Measurements from ENCODE around the gene MYL7.
"Not testable (repeated sequence)": the region's sequence is repeated elsewhere in the genome, so short reads cannot be mapped to it uniquely, and the experiment has no call there.

The MYL7 gene

DNA sequence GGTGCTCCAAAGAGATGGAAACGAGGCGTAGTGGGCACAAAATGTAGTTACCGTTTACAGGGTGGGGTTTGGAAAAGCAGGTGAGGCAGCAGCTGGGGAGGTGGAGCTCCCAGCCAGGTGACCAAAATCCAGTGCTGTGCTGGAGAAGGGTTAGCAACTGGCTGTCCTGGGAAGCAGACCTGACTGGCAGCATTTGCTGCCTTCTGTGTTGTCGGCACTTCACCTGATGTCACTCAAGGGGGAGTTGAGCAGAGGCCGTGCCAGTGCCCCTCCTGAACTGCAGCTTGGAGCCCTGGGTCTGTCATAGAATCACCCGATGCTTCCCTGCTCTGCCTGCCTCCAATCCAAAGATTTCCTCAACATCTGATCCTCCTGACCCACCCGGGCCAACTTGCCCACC lies 35.4 kb upstream of the MYL7 start:
- H3K9ac ChIP-seq (ENCODE audit: insufficient read length, low read depth): no peak overlapping the region
- TF ChIP-seq ZNF274 (IDR thresholded peaks at IDR 0.05; ENCODE audit: low read depth, low read length) (no peak), SUZ12 (IDR thresholded peaks at IDR 0.05; ENCODE audit: extremely low read depth, insufficient read depth, insufficient read length) (no peak), YY1 (IDR thresholded peaks at IDR 0.05; ENCODE audit: insufficient read depth, insufficient read length) (no peak)
- no peak for DNase-seq (ENCODE audit: low read depth, low spot score)
- H3K36me3 ChIP-seq (ENCODE audit: insufficient read depth, insufficient read length, low read length): no peaks in the 10 kb centered on the region
- no peaks in the 10 kb centered on the region; the same call in 1 of the 2 replicates for H3K9me3 ChIP-seq (ENCODE audit: insufficient read depth, low read length)
- H3K27me3 ChIP-seq (ENCODE audit: insufficient read depth, insufficient read length): peaks cover 5% of the 10 kb centered on the region
- H3K4me1 ChIP-seq (ENCODE audit: insufficient read depth, insufficient read length): peaks cover 12% of the 10 kb centered on the region
- no peak overlapping the region for H3K4me3 ChIP-seq (ENCODE audit: insufficient read length, low read depth)

DNA sequence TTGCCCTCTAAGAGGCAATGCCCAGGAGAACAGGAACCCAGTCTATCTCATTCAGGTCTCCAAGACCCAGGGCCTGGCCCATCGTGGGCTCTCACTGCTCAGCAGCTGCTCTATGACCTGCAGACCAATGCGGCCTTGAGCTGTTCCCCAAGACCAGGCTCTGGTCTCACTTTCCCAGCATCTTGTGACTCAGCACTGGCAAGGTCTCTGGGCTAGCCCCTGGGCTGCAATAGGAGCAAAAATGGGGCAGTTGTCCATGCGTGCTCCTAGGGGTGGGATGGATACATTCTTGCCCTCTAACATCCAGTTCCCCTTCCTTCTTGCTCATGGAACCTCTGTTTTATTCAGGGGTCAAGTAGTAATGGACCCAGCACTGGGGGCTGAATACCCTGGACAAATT lies 34.6 kb upstream of the MYL7 start:
- Histone ChIP-seq H3K36me3 (ENCODE audit: insufficient read depth, insufficient read length, low read length) (no peaks in the 10 kb centered on the region), H3K4me1 (ENCODE audit: insufficient read depth, insufficient read length) (peaks cover 12% of the 10 kb centered on the region), H3K27me3 (ENCODE audit: insufficient read depth, insufficient read length) (peaks cover 5% of the 10 kb centered on the region), H3K4me3 (ENCODE audit: insufficient read length, low read depth) (no peak overlapping the region), H3K9ac (ENCODE audit: insufficient read length, low read depth) (no peak overlapping the region), H3K9me3 (ENCODE audit: insufficient read depth, low read length) (no peaks in the 10 kb centered on the region)
- TF ChIP-seq YY1 (IDR thresholded peaks at IDR 0.05; ENCODE audit: insufficient read depth, insufficient read length) (no peak), SUZ12 (IDR thresholded peaks at IDR 0.05; ENCODE audit: extremely low read depth, insufficient read depth, insufficient read length) (no peak), ZNF274 (IDR thresholded peaks at IDR 0.05; ENCODE audit: low read depth, low read length) (no peak)
- DNase-seq (ENCODE audit: low read depth, low spot score): no peak

DNA sequence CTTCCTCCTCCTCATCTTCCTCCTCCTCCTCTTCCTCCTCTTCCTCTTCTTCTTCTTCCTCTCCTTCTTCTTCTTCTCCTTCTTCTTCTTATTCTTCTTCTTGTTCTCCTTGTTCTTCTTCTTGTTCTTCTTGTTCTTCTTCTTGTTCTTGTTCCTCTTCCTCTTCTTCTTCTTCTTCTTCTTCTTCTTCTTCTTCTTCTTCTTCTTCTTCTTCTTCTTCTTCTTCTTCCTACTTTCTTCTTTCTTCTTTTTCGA lies 33.5 kb upstream of the MYL7 start:
- not testable (repeated sequence) for H3K27me3 ChIP-seq (ENCODE audit: insufficient read depth, insufficient read length); H3K9ac ChIP-seq (ENCODE audit: insufficient read length, low read depth); DNase-seq (ENCODE audit: low read depth, low spot score); H3K9me3 ChIP-seq (ENCODE audit: insufficient read depth, low read length); H3K4me3 ChIP-seq (ENCODE audit: insufficient read length, low read depth); H3K36me3 ChIP-seq (ENCODE audit: insufficient read depth, insufficient read length, low read length)
- H3K4me1 ChIP-seq (ENCODE audit: insufficient read depth, insufficient read length): peaks cover 12% of the 10 kb centered on the region

DNA sequence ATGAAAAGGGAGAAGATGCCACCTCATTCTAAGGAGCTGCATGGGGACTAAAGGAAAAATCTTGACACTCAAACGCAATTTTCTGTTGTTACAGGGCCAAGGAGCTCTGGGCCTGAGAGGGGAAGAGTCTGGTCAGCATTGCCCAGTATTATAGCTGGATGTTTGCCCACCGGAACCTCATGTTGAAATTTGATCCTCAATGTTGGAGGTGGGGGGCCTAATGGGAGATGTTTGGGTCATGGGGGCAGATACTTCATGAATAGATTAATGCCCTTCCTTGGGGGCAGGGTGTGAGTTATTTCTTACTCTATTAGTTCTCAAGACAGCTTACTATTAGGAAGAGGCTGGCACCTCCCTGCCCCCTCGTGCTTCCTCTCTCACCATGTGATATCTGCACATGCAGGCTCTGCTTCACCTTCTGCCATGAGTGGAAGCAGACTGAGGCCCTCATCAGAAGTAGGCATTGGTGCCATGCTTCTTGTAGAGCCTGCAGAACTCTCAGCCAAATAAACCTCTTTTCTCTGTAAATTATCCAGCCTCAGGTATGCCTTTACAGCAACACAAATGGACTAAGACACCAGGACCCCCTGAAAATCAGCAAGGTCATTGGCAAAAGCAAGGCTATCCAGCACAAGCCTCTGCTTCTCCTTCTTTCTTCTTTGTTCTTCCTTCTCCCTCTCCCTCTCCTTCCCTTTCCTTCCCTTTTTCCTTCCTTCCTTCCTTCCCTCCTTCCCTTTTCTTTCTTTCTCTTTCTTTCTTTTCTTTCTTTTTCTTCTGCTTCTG lies 33.0 kb upstream of the MYL7 start:
- Histone ChIP-seq H3K27me3 (ENCODE audit: insufficient read depth, insufficient read length) (peaks cover 5% of the 10 kb centered on the region), H3K36me3 (ENCODE audit: insufficient read depth, insufficient read length, low read length) (no peaks in the 10 kb centered on the region), H3K4me1 (ENCODE audit: insufficient read depth, insufficient read length) (peaks cover 12% of the 10 kb centered on the region), H3K4me3 (ENCODE audit: insufficient read length, low read depth) (no peak overlapping the region), H3K9ac (ENCODE audit: insufficient read length, low read depth) (no peak overlapping the region), H3K9me3 (ENCODE audit: insufficient read depth, low read length) (no peaks in the 10 kb centered on the region)
- no peak for DNase-seq (ENCODE audit: low read depth, low spot score)
- TF ChIP-seq ZNF274 (IDR thresholded peaks at IDR 0.05; ENCODE audit: low read depth, low read length) (no peak), YY1 (IDR thresholded peaks at IDR 0.05; ENCODE audit: insufficient read depth, insufficient read length) (no peak), SUZ12 (IDR thresholded peaks at IDR 0.05; ENCODE audit: extremely low read depth, insufficient read depth, insufficient read length) (no peak)

DNA sequence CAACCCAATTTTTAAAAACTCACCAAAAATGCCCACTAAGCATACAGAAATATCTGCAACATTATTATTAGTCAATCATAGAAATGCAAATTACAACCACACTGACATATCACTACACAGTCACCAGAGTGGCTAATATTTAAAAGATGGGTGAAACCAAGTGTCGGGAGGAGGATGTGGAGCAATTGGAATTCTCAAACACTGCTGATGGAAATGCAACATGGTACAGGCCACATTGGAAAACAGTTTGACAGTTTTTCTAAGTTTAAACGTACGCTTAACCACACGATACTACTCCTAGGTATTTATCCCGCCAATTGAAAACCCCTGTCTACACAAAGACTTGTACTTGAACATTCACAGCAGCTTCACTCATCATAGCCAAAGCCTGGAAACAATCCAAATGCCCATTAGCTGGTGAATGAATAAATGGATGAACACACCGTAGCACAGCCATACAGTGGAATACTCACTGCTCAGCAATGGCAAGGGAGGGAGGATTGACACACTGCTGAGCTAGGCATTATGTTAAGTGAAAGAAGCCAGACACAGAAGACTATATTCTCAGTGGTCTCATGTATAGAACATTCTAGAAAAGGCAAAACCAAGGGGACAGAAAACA lies 31.8 kb upstream of the MYL7 start:
- Histone ChIP-seq H3K36me3 (ENCODE audit: insufficient read depth, insufficient read length, low read length) (no peaks in the 10 kb centered on the region), H3K27me3 (ENCODE audit: insufficient read depth, insufficient read length) (peaks cover 5% of the 10 kb centered on the region), H3K9ac (ENCODE audit: insufficient read length, low read depth) (no peak overlapping the region), H3K4me1 (ENCODE audit: insufficient read depth, insufficient read length) (peaks cover 6% of the 10 kb centered on the region), H3K9me3 (ENCODE audit: insufficient read depth, low read length) (no peaks in the 10 kb centered on the region), H3K4me3 (ENCODE audit: insufficient read length, low read depth) (no peak overlapping the region)
- no peak for DNase-seq (ENCODE audit: low read depth, low spot score)
- TF ChIP-seq YY1 (IDR thresholded peaks at IDR 0.05; ENCODE audit: insufficient read depth, insufficient read length) (no peak), ZNF274 (IDR thresholded peaks at IDR 0.05; ENCODE audit: low read depth, low read length) (no peak), SUZ12 (IDR thresholded peaks at IDR 0.05; ENCODE audit: extremely low read depth, insufficient read depth, insufficient read length) (no peak)

DNA sequence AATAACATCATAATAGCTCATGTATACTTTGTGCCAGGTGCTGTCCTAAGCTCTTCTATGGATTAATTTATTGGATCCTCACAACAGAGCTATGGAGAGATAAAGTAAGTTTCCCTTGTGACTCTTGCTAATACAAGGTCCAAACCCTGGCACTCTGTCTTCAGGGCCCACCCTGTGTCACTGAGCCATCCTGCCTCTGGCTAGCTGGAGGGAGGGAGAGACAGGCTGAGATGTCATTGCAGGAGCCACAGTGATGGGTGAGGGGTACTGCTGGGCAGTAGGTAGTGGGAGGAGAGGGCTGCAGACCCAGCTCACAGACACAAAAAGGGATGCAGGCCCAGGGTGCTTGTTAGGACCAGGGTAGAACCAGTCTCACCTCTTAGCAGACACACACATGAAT lies 31.2 kb upstream of the MYL7 start:
- Histone ChIP-seq H3K36me3 (ENCODE audit: insufficient read depth, insufficient read length, low read length) (no peaks in the 10 kb centered on the region), H3K4me1 (ENCODE audit: insufficient read depth, insufficient read length) (peaks cover 5% of the 10 kb centered on the region), H3K9ac (ENCODE audit: insufficient read length, low read depth) (no peak overlapping the region), H3K4me3 (ENCODE audit: insufficient read length, low read depth) (no peak overlapping the region), H3K9me3 (ENCODE audit: insufficient read depth, low read length) (no peaks in the 10 kb centered on the region), H3K27me3 (ENCODE audit: insufficient read depth, insufficient read length) (peaks cover 5% of the 10 kb centered on the region)
- TF ChIP-seq SUZ12 (IDR thresholded peaks at IDR 0.05; ENCODE audit: extremely low read depth, insufficient read depth, insufficient read length): no peak
- no peak for TF ChIP-seq YY1 (IDR thresholded peaks at IDR 0.05; ENCODE audit: insufficient read depth, insufficient read length)
- TF ChIP-seq ZNF274 (IDR thresholded peaks at IDR 0.05; ENCODE audit: low read depth, low read length): no peak
- DNase-seq (ENCODE audit: low read depth, low spot score): no peak

DNA sequence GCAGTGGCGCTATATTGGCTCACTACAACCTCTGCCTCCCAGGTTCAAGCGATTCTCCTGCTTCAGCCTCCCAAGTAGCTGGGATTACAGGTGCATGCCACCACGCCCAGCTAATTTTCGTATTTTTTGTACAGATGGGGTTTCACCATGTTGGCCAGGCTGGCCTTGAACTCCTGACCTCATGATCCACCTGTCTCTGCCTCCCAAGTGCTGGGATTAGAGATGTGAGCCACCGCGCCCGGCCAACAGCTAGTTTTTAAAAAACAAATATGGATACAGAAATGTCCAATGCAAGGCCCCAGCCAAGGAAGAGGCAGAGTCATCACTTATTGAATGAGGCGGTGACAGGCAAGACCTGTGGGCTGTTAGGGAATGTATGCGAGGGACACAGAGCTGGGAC lies 30.8 kb upstream of the MYL7 start:
- not testable (repeated sequence) for H3K4me1 ChIP-seq (ENCODE audit: insufficient read depth, insufficient read length); H3K36me3 ChIP-seq (ENCODE audit: insufficient read depth, insufficient read length, low read length); DNase-seq (ENCODE audit: low read depth, low spot score); H3K4me3 ChIP-seq (ENCODE audit: insufficient read length, low read depth); H3K9ac ChIP-seq (ENCODE audit: insufficient read length, low read depth); H3K9me3 ChIP-seq (ENCODE audit: insufficient read depth, low read length); H3K27me3 ChIP-seq (ENCODE audit: insufficient read depth, insufficient read length)
